DND-41 (cell line): ENCODE data around the gene ROBO2.

ENCODE experiments used
- EZH2 ChIP-seq: IDR thresholded peaks from 3 replicates; pipeline ENCODE4 v1.6.1; 2012; ENCODE audit warnings: borderline replicate concordance, low read depth, mild to moderate bottlenecking, moderate library complexity, low read length, inconsistent platforms; ENCODE audit not compliant: severe bottlenecking
- TF ChIP-seq, protein P1 (sequence below): IDR thresholded peaks from 2 replicates; pipeline ENCODE4 v1.5.1; 2012; ENCODE audit warnings: borderline replicate concordance, low read length, moderate library complexity, mild to moderate bottlenecking; ENCODE audit not compliant: poor library complexity, severe bottlenecking; ENCODE audit errors: extremely low read depth

DNA sequence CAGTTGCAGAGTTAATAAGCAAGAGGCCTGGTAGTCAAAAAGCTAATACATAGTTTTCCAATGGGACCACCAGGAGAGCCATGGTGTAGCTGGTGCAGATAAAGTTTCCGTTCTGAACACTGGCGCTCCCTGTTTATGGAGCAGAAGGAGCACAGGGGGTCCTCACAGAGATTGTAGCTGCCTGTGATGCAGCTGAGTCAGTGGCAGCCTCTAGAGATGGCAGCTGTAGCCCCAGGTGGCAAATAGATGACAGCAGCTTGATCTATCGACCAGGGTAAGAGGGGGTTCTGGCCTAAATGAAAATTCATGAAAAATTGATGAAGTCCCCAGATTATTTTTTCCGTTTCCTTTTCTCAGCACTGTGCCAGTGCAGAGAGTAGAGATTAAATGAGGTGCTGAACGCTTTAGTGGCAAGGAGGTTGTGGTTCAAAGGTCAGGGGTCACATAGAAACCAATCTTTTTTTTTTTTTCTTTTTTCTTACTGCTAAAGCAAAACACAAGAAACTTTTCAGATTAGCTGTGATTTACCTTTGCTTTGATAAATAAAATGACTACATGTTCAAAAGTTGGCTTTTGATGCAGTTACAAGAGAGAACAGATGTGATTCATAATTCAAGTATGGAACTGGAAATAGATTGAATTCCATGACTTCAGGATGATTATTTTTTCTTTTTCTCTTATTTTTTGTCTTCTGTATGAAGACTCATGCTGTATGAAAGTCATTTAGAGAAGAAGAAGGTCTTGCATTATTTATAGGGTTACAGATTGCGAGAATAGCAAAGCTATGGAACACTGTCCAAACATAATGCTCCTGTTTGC, 63.3 kb downstream of the ROBO2 start:
- TF ChIP-seq, protein P1, sequence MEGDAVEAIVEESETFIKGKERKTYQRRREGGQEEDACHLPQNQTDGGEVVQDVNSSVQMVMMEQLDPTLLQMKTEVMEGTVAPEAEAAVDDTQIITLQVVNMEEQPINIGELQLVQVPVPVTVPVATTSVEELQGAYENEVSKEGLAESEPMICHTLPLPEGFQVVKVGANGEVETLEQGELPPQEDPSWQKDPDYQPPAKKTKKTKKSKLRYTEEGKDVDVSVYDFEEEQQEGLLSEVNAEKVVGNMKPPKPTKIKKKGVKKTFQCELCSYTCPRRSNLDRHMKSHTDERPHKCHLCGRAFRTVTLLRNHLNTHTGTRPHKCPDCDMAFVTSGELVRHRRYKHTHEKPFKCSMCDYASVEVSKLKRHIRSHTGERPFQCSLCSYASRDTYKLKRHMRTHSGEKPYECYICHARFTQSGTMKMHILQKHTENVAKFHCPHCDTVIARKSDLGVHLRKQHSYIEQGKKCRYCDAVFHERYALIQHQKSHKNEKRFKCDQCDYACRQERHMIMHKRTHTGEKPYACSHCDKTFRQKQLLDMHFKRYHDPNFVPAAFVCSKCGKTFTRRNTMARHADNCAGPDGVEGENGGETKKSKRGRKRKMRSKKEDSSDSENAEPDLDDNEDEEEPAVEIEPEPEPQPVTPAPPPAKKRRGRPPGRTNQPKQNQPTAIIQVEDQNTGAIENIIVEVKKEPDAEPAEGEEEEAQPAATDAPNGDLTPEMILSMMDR: no peak
- TF ChIP-seq EZH2: no peak
